SHP77 treated with DMSO at 0.1 percent for 48 hours (cell line): ENCODE results near the gene KCNMA1.

ENCODE experiments used
- DNase-seq: peaks from one replicate; lab custom pipeline; 2025; lab: John Stamatoyannopoulos, UW

KCNMA1 gene

GRCh38 chr10:77041636-77042258 lies 595.9 kb downstream of the KCNMA1 start:
- no peak for DNase-seq

GRCh38 chr10:77038407-77038806 lies 599.2 kb downstream of the KCNMA1 start:
- no peak for DNase-seq

GRCh38 chr10:77037735-77038403 lies 599.7 kb downstream of the KCNMA1 start:
- DNase-seq: no peak

GRCh38 chr10:77036993-77037734 lies 600.4 kb downstream of the KCNMA1 start:
- no peak for DNase-seq

- DNase-seq: no peak
Measured at GRCh38 chr10:77036276-77036675, 601.3 kb downstream of the KCNMA1 start.

- no peak for DNase-seq
Measured at GRCh38 chr10:77034795-77035194, 602.8 kb downstream of the KCNMA1 start.

GRCh38 chr10:77034240-77034639 lies 603.4 kb downstream of the KCNMA1 start:
- no peak for DNase-seq

- DNase-seq: no peak
Measured at GRCh38 chr10:77032188-77032570, 605.4 kb downstream of the KCNMA1 start.

- DNase-seq: no peak
Measured at GRCh38 chr10:77031531-77032187, 605.9 kb downstream of the KCNMA1 start.

GRCh38 chr10:77030974-77031373 lies 606.6 kb downstream of the KCNMA1 start:
- no peak for DNase-seq

GRCh38 chr10:77029777-77030717 lies 607.6 kb downstream of the KCNMA1 start:
- DNase-seq: no peak

GRCh38 chr10:77028042-77028441 lies 609.6 kb downstream of the KCNMA1 start:
- no peak for DNase-seq

- no peak for DNase-seq
Measured at GRCh38 chr10:77027576-77027975, 610.0 kb downstream of the KCNMA1 start.

- DNase-seq: no peak
Measured at GRCh38 chr10:77027141-77027540, 610.5 kb downstream of the KCNMA1 start.

- no peak for DNase-seq
Measured at GRCh38 chr10:77026148-77026547, 611.5 kb downstream of the KCNMA1 start.

- DNase-seq: no peak
Measured at GRCh38 chr10:77024461-77024860, 613.1 kb downstream of the KCNMA1 start.

- no peak for DNase-seq
Measured at GRCh38 chr10:77023396-77023795, 614.2 kb downstream of the KCNMA1 start.

GRCh38 chr10:77022671-77023070 lies 614.9 kb downstream of the KCNMA1 start:
- no peak for DNase-seq

- DNase-seq: no peak
Measured at GRCh38 chr10:77021966-77022490, 615.6 kb downstream of the KCNMA1 start.

GRCh38 chr10:77020426-77021040 lies 617.1 kb downstream of the KCNMA1 start:
- DNase-seq: no peak

- DNase-seq: no peak
Measured at GRCh38 chr10:77016855-77017254, 620.8 kb downstream of the KCNMA1 start.
